Activated CD8-positive, alpha-beta T cell treated with anti-CD3 and anti-CD28 coated beads for 36 hours (primary cell): ENCODE data around the gene OMA1. TPM values are rescaled to one million over a fixed set of nuclear protein-coding genes. Genes with fewer than 3 reads are reported as not detected.
"Not testable (repeated sequence)": the region's sequence is repeated elsewhere in the genome, so short reads cannot be mapped to it uniquely, and the experiment has no call there.

Source experiments
- ATAC-seq: fragments of 200-7000 bp; cut with Tn5 transposase; one replicate; pipeline ENCODE4 v1.10.0; 2021; ENCODE audit warnings: mild to moderate bottlenecking, moderate library complexity
- CTCF ChIA-PET: fragments of 350-600 bp; sonication (Branson Sonifier 250); formaldehyde crosslinking; loops from one replicate; lab custom pipeline; 2021; ENCODE audit warnings: antibody characterized with exemption; lab: Charles Lee
- POLR2A ChIA-PET: fragments of 350-600 bp; sonication (Branson Sonifier 250); formaldehyde crosslinking; loops from one replicate; lab custom pipeline; 2021; ENCODE audit warnings: antibody characterized with exemption; lab: Charles Lee
- DNase-seq: peaks from one replicate; pipeline ENCODE4 v3.0.0-alpha.2; 2020
- H3K27ac Mint-ChIP-seq: one replicate; pipeline ENCODE4 v1.8.0; 2021; ENCODE audit warnings: mild to moderate bottlenecking, mixed read lengths
- H3K27me3 Mint-ChIP-seq: one replicate; pipeline ENCODE4 v1.8.0; 2021; ENCODE audit warnings: mixed read lengths
- H3K36me3 Mint-ChIP-seq: one replicate; pipeline ENCODE4 v1.8.0; 2021; ENCODE audit warnings: low read depth, mixed read lengths
- H3K4me1 Mint-ChIP-seq: one replicate; pipeline ENCODE4 v1.8.0; 2021; ENCODE audit warnings: low read depth, mixed read lengths
- H3K4me3 Mint-ChIP-seq: one replicate; pipeline ENCODE4 v1.8.0; 2021; ENCODE audit warnings: mild to moderate bottlenecking, moderate library complexity, mixed read lengths
- H3K9me3 Mint-ChIP-seq: one replicate; pipeline ENCODE4 v1.8.0; 2021; ENCODE audit warnings: mixed read lengths
- CTCF ChIP-seq: fragments of 200-600 bp; IDR thresholded peaks from one replicate; pipeline ENCODE4 v1.8.0; 2022; ENCODE audit warnings: antibody characterized with exemption, mild to moderate bottlenecking
- intact Hi-C: fragments of 100-400 bp; cut with micrococcal nuclease; formaldehyde crosslinking; loops from one replicate; pipeline ENCODE4 v1.10.0; 2022
- total RNA-seq, 2 experiments: library from RNA; stranded (reverse); gene quantifications; one replicate each; pipeline ENCODE4 v1.2.3, GENCODE V29; 2021

Gene OMA1
- total RNA-seq, 2 experiments from 2014 or later, result 14.7 to 14.9 TPM

GRCh38 chr1:58539553-58539952, 7.0 kb downstream of the OMA1 start:
- intact Hi-C loops, result no loop called here
- peaks cover 8% of the 10 kb centered on the region for H3K4me1 Mint-ChIP-seq
- H3K27ac Mint-ChIP-seq, result no peak overlapping the region
- H3K4me3 Mint-ChIP-seq, result no peak overlapping the region
- no peak for TF ChIP-seq CTCF
- H3K36me3 Mint-ChIP-seq, result no peaks in the 10 kb centered on the region
- ATAC-seq, result no peak
- no peak for DNase-seq
- no peaks in the 10 kb centered on the region for H3K9me3 Mint-ChIP-seq
- no peaks in the 10 kb centered on the region for H3K27me3 Mint-ChIP-seq
- CTCF ChIA-PET, result interaction anchor here (3.1 kb wide), 1 partner anchor 24 kb away, joined by 23 read pairs; no protein-coding TSS in a partner anchor
- POLR2A ChIA-PET, result no interaction called here

GRCh38 chr1:58538821-58539220, 7.7 kb downstream of the OMA1 start:
- ATAC-seq (no peak), DNase-seq (no peak)
- ChIA-PET CTCF (interaction anchor here (1.5 to 3.1 kb wide), 2 partner anchors 8 to 24 kb away, joined by 5 to 23 read pairs; partner anchors contain the start of gene OMA1), POLR2A (no interaction called here)
- no peak for TF ChIP-seq CTCF
- Mint-ChIP-seq H3K4me1 (peaks cover 8% of the 10 kb centered on the region), H3K27ac (no peak overlapping the region), H3K27me3 (no peaks in the 10 kb centered on the region), H3K36me3 (no peaks in the 10 kb centered on the region), H3K9me3 (no peaks in the 10 kb centered on the region), H3K4me3 (no peak overlapping the region)
- intact Hi-C loops, result no loop called here

- ATAC-seq, DNase-seq, H3K27me3 Mint-ChIP-seq, H3K9me3 Mint-ChIP-seq, H3K4me3 Mint-ChIP-seq, POLR2A ChIA-PET, H3K27ac Mint-ChIP-seq, intact Hi-C loops, H3K4me1 Mint-ChIP-seq, H3K36me3 Mint-ChIP-seq: not testable (repeated sequence)
- CTCF ChIA-PET, result interaction anchor here (1.4 kb wide), 1 partner anchor 121 kb away, joined by 4 read pairs; no protein-coding TSS in a partner anchor
Observed at GRCh38 chr1:58531842-58532241, 14.7 kb downstream of the OMA1 start.

- DNase-seq, result no peak
- Mint-ChIP-seq H3K36me3 (peaks cover 2% of the 10 kb centered on the region), H3K4me3 (no peak overlapping the region), H3K4me1 (peaks cover 11% of the 10 kb centered on the region), H3K9me3 (no peaks in the 10 kb centered on the region), H3K27me3 (no peaks in the 10 kb centered on the region), H3K27ac (no peak overlapping the region)
- TF ChIP-seq CTCF, result no peak
- CTCF ChIA-PET, result interaction anchor here (0.9 kb wide), 1 partner anchor 14 kb away, joined by 3 read pairs; no protein-coding TSS in a partner anchor
- POLR2A ChIA-PET, result no interaction called here
- ATAC-seq, result no peak
- intact Hi-C loops, result no loop called here
Observed at GRCh38 chr1:58529284-58529683, 17.2 kb downstream of the OMA1 start.

- ATAC-seq (no peak), DNase-seq (no peak)
- Mint-ChIP-seq H3K36me3 (peaks cover 2% of the 10 kb centered on the region), H3K27ac (no peak overlapping the region), H3K4me3 (no peak overlapping the region), H3K9me3 (no peaks in the 10 kb centered on the region), H3K27me3 (no peaks in the 10 kb centered on the region), H3K4me1 (peaks cover 14% of the 10 kb centered on the region)
- intact Hi-C loops, result no loop called here
- POLR2A ChIA-PET, result interaction anchor here (1.1 to 1.3 kb wide), 2 partner anchors 19 to 48 kb away, joined by 3 to 4 read pairs; partner anchors contain the start of gene OMA1
- TF ChIP-seq CTCF, result no peak
- CTCF ChIA-PET, result interaction anchor here (1.0 to 5.5 kb wide), 4 partner anchors 10 to 124 kb away, joined by 3 to 51 read pairs (median 12); partner anchors contain the start of gene OMA1
Observed at GRCh38 chr1:58528518-58528917, 18.0 kb downstream of the OMA1 start.
